Stimulated activated CD4-positive, alpha-beta T cell treated with anti-CD3 and anti-CD28 coated beads, Interleukin-12 subunit alpha, Interleukin-12 subunit beta, amount 100 ng/mL, for 4 hours (primary cell): ENCODE measurements around the gene ESPNL.

Source experiments
- DNase-seq: peaks from one replicate; pipeline ENCODE4 v3.0.0-alpha.2; 2020

The ESPNL gene

DNA sequence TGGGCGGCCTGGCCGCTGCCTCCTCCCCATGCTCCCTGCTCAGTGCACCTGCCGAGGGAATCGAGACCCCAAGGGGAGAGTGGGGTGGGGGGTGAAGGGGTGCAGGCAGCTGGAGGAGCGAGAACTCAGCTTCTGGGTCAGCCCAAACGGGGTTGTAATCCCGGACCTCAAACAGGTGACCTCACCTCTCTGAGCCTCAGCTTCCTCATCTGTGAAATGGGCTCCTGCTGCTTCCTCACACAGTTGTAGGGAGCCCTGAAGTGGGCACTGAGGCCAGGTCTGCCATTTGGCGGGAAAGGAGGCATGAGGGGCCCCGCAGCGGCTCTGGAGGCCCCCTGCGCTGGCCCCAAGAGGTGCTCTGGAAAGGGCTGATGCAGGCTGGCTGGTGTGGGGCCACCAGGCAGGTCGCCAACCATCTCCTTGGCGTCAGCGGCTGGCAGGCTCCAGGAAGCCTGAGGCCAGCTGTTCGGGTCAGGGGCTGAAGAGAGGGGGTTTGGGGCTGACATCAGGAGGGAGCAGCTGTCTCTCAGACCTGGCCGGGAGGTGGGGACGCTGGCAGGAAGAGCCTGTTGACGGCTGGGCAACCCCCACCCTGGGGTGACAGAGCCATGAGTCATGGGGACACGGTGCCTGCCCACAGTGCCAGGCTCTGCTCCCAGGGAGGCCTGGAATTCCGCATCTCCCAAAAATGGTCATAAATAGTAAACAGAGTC, 43.3 kb downstream of the ESPNL start:
- DNase-seq: no peak

DNA sequence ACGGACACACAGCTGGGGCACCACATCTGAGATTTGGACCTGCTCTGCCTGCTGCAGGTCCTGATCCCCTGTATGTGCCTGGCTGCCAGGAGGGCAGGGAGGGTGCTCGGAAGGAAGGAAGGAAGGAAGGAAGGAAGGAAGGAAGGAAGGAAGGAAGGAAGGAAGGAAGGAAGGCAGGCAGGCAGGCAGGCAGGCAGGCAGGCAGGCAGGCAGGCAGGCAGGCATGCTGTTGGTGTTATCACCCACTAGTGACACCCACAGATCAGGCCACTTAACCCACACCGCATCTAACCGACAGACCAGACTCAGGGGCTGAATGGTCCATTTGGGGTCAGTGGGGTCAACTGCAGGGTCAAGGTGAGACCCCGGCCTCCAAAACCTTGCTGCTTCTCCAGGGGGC, 44.1 kb downstream of the ESPNL start:
- DNase-seq: no peak

DNA sequence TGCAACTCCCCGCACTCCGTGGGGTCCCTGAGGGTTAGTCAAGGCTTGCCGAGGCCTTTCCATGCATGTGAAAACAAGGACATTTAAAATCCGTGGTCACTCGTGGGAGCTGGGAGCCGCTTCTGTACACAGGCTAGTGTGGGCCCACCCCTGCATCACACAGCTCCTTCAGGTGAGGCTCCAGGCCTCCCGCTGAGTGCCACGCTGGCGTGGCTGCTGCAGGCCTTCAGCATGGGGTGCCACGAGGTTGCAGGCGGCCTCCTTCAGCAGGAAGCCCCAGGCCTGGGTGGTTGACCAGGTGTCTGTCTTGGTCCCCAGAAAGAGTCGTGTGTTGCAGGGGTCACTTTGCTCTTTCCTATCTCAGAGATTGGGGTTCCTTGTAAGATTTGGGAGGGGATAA, 44.9 kb downstream of the ESPNL start:
- no peak for DNase-seq

DNA sequence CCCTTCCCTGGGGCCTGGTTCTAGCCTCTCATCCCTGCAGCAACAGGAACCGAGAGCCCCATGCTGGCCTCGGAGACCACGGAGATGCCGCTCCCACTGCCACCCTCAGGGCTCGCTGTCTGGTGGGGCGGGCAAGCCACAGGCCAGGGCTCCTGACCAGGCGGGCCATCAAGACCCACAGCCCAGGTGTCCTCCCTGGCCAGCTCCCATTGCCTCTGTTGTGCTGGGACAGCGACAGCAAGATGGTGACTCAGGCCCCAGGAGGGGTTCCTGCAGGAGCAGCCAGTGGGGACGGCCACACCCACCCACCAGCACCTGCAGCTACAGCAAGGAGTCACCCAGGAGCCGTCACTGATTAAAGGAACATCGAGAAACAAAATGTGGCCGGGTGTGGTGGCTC, 45.7 kb downstream of the ESPNL start:
- DNase-seq: no peak

DNA sequence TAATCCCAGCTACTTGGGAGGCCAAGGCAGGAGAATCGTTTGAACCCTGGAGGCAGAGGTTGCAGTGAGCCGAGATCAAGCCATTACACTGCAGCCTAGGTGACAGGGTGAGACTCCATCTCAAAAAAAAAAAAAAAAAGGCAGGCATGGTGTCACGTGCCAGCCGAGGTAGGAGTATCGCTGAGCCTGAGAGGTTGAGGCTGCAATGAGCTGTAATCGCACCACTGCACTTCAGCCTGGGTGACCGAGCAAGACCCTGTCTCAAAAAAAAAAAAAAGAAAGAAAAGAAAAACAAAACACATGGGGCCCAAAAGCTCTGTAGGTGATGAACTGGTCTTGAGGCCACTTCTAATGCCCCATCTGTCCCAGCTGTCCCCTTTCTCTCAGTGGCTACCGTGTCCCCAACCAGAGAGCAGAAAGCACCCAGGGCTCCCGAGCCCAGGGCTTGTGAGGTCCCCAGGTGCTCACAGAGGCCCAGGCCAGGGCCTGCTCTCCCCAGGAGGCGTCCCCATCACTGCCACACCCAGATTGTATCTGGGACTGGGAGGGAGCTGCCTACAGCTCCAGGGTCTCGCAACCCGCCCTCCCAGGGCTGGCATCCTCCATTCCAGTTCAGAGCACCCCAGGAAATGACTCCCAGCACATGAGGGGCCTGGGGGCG, 46.9 kb downstream of the ESPNL start:
- no peak for DNase-seq

DNA sequence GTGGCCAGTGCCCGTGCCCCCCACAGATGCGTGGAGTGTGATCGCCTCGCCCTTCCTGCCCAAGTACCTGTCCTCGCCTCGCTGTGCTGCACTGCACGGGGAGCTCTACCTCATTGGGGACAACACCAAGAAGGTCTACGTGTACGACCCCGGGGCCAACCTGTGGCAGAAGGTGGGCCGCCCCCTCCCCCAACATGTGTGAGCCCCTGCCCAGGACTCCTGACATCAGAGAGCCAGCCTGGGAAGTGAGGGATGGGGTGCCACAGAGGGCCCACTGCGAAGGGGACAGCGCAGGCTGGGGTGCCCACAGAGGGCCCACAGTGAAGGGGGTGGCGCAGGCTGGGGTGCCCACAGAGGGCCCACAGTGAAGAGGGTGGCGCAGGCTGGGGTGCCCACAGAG, 48.8 kb downstream of the ESPNL start:
- no peak for DNase-seq

DNA sequence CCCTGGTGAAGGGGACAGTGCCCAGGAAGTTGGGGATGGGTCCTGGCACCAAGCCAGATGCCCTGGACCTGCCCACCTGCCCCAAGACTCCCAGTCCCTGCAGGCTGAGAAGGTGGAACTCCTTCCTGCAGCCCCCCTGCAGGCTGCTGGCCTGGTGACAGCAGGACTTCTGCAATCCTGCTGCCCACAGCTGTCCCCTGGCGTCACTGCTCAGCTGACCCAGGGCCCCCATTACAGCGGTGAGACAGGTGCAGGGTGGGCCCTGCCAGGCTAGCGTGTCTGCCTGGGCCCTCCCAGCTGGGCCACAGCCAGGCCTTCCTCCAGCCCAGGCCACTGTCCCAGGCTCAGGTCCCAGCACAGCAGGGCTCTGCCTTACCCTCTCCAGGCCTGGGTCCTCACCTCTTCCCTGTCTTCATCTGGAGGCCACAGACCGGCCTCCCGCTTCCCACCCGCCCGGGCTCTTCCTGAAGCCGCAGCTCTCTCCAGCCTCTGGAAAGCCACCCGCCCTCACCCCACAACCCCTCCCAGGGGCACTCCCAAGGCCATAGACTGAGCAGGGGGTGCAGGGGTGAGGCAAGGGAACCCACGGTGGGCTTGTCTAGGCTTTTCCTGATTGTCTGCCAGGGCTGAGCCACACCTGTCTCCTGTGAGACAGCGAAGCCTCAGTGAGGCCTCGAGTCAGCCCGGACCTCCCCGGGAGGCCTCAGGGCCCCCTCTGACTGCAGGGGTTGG, 49.9 kb downstream of the ESPNL start:
- DNase-seq: no peak

DNA sequence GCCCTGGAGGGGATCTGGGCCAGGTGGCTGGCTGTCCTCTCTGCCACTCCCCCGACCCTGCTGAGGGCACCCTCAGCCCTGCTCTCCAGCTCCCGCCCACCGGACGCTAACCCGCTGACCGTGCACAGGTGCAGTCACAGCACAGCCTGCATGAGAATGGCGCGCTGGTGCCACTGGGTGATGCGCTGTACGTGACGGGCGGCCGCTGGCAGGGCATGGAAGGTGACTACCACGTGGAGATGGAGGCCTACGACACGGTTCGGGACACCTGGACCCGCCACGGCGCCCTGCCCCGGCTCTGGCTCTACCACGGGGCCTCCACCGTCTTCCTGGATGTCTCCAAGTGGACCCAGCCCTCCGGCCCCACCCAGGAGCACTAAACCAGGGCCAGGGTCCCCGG, 50.5 kb downstream of the ESPNL start:
- no peak for DNase-seq

DNA sequence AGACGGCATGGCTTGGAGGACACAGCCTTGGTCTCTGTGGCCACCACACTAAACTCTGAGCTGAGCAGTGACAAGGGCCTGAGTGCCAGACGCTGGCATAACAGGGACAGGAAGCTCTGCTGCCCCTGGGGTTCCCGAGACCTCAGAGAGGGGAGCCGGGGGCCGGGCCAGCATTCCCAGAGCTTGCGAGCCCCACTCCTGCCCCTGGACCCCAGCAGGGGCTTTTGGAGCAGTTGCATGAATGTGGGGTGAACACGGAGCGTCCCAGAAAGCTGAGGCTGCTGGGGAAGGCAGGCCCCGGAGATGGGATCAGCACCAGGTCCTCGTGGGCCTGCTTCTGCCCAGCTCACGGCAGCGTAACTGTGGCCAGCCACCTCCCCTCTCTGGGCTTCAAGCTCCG, 51.1 kb downstream of the ESPNL start:
- no peak for DNase-seq

DNA sequence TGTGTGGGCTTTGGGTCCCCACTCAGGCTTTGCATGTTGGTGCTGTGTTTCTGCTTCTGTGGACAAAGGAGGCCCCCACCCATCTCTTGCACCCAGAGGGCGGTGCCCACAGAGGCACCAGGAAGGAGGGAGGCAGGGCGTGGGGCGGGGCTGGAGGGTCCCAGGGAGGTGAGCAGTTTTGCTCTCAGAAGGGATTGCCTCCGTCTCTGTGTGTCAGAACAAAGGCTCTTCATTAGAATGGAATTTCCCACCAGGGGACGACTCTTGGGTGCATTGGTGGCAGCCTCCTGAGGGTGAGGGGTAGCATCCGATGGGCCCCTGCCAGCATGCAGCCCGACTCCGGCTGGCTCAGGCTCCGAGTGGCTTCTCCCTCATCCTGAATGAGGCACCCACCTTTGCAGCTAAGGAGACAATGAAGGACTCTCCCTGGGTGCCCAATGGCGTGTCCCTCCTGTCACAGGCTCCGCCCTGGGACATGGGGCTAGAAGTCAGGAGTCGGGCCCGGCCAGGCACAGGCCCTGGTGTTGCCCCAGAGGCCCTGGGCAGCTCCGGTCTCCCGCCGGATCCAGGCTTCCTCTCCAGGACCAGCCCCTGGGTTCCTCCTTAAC, 51.6 kb downstream of the ESPNL start:
- no peak for DNase-seq

DNA sequence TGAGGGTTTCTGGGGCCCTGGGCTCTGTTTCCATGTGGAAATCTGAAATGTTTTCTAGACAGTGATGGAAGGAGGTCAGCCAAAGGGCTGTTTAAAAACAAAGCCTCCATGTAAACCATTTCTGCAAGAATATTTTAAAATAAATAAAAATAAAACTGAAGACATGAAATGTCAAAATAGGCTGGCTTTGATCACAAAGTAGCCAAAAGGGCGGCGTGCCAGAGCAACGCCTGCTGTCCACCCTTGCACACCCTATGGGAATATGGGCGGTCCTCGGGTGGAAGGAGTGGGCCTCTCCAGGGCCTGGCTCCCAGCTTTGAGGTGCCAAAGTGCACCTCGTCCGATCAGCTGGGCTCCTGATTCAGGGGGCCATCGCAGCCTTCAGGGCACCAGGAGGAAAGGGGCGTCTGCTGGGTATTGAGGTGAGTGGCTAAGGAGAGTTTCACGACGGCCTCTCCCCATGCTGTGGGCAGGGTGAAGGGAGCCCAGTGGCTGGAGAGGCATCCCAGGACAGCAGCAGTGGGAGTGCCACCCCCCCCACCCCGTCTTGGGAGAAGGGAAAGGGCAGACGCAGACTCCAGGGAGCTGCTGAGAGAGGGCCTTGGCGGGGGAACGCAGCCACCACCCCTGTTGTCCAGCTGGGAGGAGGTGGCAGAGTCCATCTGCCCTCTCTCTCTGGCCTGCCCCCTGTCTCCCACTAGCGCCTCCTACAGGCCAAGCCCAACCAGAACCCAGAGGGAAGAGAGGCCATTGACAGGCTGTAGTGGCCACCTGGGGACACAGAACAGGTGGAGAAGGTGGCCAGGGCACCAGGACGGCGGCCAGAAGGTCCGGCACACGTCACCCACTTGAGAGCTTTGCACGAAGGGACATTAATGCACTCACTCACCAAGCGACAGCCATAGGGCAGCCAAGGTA, 52.9 kb downstream of the ESPNL start:
- DNase-seq: no peak

DNA sequence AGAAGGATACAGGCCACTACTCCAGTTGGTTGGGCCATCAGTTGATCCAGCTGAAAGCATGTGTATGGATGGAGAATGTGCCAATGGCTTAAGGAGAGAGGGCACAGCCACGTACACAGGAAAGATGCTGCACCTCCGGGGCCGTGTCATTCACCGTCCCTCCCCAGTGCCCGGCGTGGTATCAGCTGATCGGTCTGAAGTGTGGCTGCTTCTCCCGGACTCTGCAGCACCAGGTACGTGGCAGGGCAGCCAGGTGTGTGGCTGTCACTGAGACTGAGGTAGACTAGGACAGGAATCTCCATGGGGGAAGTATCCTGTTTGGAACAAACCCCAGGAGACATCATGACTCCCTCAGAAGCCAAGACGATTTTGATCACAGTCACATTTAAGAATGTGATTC, 54.4 kb downstream of the ESPNL start:
- DNase-seq: no peak

DNA sequence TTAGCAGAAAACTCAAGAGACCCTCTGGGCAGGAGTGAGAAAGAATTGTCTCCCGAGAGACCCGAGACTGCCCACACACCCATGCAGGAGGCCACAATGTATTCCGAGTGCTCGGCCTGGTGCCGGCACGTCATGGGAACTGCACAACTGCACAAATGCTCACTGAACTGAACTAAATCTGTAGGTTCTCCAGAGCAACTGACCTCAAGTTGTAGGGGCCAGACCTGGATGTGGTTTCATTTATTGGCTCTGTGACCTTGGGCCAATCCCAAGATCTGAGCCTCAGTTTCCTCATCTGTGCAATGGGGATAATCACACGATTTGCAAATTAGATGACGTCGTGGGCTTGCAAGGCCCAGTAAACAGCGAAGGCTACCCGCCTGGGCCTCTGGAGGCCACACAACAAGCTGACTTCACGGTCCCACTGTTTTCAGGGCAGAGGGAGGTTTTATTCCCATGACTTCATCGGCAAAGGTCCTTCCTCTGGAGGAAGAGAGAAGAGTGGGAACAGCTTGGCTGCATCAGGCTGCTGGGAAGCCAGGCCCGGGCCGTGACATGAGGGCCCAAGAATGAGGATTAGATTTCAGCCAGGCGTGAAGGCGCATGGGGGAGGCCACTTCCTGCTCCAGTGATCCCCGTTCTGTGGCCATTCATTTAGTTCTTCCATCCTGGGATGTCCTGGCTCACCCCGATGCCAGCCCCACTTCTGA, 55.1 kb downstream of the ESPNL start:
- DNase-seq: no peak

DNA sequence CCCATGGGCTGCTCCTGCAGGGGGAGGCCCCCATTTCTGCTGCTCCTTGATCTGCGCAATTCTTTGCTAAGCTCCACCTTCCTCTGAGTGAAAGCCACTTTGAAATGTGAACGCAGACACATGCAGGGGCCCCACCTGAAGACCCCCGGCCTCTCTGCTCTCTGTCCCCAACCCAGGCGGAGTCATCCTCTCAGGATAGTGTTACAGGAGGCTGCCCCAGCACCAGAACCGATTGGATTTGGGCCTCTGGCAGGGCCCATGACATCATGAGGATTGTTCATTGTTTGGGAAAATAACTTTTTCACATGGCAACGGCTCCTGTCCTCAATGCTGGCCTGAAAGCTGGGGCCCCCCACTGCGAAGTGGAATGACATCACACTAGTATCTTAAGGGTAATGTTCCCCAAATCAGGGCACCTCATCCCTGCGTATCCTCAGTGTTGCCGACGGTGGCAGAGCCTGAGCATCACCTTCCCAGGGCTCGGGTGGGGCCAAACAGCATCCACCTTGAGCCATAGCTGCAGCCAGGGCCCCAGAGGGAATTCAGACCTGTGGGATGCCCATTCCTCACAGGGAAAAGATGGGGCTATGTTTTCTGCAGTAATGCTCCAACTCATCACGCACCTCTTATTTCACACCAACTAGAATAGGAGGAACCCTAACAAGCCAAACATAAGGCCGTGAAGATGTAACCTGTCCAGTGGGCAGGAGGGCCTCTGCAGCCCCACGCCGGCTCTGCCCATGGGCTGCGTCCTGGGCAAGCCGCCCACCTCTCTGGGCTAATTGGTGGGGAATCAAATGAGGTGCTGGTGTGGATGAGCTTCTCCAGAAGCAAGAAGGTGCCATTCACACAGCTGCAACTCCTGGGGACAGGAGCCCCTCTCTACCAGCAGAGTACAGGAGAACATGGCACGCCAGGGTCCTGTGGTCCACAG, 55.9 kb downstream of the ESPNL start:
- DNase-seq: no peak

DNA sequence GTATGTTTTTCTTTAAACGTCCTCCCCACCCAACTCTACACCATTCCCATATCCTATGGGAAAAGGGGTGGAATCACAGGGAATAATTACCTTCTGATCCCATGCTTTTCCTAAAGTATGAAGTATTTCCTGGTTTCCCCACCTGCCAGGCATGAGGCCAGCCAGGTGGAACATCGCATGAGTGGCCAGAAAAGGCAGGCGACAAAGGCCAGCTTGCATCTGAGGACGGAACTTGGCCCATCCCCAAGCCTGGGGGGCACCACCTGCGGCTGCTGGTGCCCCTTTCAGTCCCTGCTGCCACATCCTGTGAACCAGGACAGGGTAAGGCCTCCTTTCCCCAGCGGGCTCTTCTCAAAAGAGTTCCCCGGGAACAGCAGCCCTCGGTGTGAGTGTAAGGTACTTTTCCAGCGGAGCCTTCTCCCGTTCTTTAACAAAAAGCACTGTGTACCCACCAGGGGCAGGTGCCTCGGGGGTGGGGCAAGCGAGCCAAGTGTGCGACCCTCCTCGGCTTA, 57.4 kb downstream of the ESPNL start:
- DNase-seq: no peak

DNA sequence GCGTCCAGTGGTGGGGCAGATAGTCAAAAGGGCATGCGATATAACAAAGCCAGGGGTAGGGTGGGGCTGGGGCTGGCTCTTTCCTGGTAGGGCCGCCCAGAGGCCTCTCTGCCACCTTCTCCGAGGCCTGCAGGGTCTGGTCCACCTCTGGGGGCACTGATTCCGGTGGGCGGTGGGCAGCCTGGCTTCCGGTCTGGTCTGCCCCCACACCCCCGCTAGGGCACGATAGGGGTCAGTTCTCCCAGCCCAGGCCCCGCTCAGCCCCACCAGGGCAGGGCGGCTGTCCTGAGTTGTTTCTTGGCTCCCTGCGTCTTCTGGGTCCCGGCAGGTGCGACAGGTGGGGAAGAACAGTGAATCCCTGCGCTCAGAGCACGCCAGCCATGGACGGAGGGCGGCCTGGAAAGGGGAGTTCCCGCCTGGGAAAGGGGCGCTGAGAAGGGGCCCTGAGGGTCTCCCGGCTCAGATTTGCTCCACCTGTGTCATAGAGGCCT, 57.9 kb downstream of the ESPNL start:
- no peak for DNase-seq

DNA sequence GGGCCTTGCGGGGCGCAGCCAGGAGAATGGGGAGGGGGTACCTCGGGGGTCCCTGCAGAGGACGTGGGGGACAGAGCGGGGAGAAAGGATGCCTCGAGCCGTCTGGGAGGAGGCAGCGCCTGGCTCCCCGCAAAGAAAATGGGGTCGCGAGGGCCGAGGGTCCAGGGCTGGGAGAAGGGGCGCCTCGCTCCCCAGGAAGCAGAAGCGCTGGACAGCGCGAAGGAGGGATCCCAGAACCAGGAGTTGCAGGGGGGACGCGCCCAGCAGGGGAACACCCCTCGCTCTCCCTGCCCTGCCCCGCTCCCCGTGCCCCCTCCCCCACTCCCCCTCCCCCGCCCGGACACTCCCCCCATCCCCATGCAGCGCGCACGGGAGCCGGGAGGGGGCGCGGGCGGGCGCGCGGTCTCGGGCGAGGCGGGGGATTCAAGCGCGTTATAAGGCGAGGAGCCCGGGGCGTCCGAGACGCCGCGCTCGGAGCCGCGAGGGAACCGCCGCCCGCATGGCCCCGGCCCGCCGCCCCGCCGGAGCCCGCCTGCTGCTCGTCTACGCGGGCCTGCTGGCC, 58.5 kb downstream of the ESPNL start, which contains the start of gene ERFE:
Gene ERFE, plus strand, starts transcription at position 462 of the 562 bp plus-strand sequence. Its CDS starts 38 bp downstream, at position 500.
- peak; percentile 50 for DNase-seq

DNA sequence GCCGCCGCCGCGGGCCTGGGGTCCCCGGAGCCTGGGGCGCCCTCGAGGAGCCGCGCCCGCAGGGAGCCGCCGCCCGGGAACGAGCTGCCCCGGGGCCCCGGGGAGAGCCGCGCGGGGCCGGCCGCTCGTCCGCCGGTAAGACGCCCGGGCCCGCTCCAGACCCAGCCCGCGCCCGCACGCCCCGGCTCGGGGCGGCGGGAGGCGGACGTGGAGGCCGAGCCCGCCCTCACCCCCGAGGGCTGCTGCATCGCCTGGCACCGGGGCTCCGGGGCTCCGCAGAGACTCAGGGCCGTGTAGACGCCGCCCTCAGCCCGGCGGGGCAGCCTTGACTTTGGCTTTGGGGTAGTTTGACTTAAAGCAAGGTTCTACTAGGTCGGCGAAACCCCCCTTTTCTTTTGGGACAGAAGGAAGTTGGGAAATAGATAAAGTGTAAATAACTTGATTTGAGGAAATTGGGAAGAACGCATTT, 59.0 kb downstream of the ESPNL start:
- DNase-seq: peak; percentile 19

DNA sequence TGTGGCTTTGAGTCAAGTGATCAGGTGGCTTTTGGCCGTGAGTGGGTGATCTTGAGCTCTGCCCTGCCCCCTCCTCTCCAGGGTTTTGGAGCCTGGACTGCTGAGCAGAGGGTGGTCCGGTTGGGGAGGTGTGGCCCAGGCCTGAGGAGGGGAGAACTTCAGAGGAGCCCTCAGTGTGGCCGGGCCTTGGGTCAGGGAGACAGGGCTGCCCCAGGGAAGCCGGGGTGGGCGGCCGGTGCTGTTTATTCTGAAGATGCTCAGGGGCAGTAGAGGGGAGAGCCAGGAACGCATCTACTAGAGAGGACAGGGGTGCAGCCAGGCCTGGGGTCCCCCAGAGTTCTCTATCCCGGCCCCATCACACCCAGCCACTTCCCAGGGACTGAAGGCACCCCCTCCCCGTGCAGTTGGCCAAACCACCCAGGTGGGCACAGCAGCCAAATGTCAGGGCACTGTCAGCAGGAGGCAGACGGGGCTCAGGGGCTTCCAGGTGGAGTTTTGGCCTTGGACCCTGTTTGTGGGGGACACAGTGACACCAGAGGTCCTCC, 59.6 kb downstream of the ESPNL start:
- no peak for DNase-seq
